ENCODE data around the gene ERRFI1. TPM values are rescaled to one million over a fixed set of nuclear protein-coding genes. Genes with fewer than 3 reads are reported as not detected.
A peak's percentile ranks its signal among the peaks of the same experiment; 100 is the strongest.

ERRFI1 gene
- total RNA-seq, 1 experiment from 2014 or later = 37.2 TPM

DNA sequence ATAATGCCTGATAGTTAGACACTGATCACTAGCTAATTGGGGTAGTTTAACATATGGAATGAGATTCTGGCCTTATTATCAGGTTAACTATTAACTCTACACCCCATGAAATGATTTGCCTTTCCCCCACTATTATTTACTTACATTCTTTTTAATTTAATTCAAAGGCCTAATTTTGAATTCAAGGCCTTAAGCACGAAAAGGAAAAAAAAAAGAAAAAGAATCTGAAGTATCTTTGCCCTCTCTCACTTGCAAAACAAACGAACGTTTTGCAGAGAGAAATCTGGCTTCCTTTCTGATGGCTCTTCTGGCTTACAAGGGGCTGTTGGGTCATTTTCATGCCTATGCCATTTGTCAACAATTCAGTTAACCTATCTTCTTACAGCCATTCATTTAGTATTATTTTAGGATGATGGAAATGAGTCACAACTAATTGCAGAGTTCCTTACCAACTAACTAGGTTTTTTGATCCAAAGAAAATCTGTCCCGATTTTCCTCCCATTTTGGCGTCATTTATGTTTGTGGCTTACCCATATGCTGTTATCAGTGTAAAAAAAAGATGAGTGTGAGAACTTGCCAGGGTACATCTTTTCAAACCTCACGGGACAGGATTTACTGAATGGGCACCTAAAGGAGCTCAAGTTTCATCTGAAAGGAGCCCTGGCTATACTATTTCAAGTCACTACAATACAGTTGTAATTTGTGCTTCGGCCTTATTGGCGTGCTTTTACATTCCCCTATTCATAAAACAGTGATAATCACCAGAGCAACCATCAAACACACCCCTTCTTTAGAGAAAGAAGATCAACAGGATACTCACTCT, 1.9 kb upstream of the ERRFI1 start:
- no peaks in the 10 kb centered on the region for H3K27me3 ChIP-seq (replicated peaks; ENCODE audit: control insufficient read depth, insufficient read depth, low read length)
- TSS peak; percentile 47 for BruUV-seq (replicated peaks)
- no peaks in the 10 kb centered on the region for H3K36me3 ChIP-seq (ENCODE audit: control insufficient read depth, insufficient read depth, low read length)
- TF ChIP-seq, protein P1, sequence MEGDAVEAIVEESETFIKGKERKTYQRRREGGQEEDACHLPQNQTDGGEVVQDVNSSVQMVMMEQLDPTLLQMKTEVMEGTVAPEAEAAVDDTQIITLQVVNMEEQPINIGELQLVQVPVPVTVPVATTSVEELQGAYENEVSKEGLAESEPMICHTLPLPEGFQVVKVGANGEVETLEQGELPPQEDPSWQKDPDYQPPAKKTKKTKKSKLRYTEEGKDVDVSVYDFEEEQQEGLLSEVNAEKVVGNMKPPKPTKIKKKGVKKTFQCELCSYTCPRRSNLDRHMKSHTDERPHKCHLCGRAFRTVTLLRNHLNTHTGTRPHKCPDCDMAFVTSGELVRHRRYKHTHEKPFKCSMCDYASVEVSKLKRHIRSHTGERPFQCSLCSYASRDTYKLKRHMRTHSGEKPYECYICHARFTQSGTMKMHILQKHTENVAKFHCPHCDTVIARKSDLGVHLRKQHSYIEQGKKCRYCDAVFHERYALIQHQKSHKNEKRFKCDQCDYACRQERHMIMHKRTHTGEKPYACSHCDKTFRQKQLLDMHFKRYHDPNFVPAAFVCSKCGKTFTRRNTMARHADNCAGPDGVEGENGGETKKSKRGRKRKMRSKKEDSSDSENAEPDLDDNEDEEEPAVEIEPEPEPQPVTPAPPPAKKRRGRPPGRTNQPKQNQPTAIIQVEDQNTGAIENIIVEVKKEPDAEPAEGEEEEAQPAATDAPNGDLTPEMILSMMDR (IDR thresholded peaks at IDR 0.05; ENCODE audit: insufficient read depth in 1 of 2, low read depth in 1 of 2, low read length in 1 of 2, severe bottlenecking in 1 of 2, unreplicated experiment in 1 of 2) = no peak
- Mint-ChIP-seq H3K27me3 (ENCODE audit: insufficient read depth, unreplicated experiment) (no peaks in the 10 kb centered on the region), H3K9me3 (ENCODE audit: unreplicated experiment) (no peaks in the 10 kb centered on the region), H3K4me1 (ENCODE audit: low read depth, unreplicated experiment) (peaks cover 24% of the 10 kb centered on the region), H3K27ac (ENCODE audit: unreplicated experiment) (peak overlapping the region; percentile 85), H3K36me3 (ENCODE audit: insufficient read depth, unreplicated experiment) (peaks cover 29% of the 10 kb centered on the region), H3K4me3 (ENCODE audit: unreplicated experiment) (peak overlapping the region; percentile 89)
- intact Hi-C loops (cut with micrococcal nuclease; ENCODE audit: unreplicated experiment) = loop anchor here (1.0 to 5.0 kb wide), 4 partner anchors 46 to 229 kb away; no protein-coding TSS in a partner anchor
- POLR2A ChIA-PET = interaction anchor here (0.5 to 1.7 kb wide), 4 partner anchors 11 to 324 kb away, joined by 3 to 5 read pairs (median 4); no protein-coding TSS in a partner anchor
- peaks cover 34% of the 10 kb centered on the region for H3K4me1 ChIP-seq
- H3K4me3 ChIP-seq (ENCODE audit: low read depth, low read length) = no peak overlapping the region; the same call in 1 of the 2 replicates
- CTCF ChIA-PET = interaction anchor here (0.6 to 3.2 kb wide), 3 partner anchors 127 to 287 kb away, joined by 3 to 17 read pairs (median 3); no protein-coding TSS in a partner anchor
- no peaks in the 10 kb centered on the region for H3K9me3 ChIP-seq
- DNase-seq = peak in 1 of 2 experiments; percentile 24

DNA sequence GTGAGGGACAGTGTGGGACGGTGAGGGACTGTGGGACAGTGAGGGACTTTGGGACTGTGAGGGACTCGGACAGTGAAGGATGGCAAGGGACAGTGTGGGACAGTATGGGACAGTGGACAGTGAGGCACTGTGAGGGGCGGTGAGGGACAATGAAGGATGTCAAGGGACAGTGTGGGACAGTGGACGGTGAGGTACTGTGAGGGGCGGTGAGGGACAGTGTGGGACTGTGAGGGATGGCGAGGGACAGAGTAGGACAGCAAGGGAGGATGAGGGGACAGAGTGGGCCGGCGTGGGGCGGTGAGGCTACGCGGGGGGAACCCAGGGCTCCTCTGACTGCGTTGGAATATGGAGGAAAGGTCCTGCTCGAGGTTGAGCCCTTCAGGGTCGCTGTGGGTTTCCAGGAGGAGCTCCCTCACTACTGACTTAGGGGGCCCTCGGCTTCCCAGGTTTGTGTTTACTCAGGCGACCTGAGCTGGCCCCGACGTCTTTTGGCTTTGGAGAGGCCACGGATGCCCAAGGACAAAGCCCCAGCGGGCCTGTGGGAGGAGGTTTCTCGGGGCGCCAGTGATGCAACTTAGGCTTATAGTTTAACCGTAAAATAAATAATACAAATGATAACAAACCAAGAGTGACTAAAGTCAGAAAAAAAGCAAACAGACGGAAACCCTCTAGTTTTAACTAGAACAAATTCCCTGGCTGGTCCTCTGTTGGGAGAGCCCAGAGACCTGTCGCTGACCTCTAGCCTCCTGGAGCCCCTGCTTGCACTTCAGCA, 1.1 kb upstream of the ERRFI1 start:
- Mint-ChIP-seq H3K27me3 (ENCODE audit: insufficient read depth, unreplicated experiment) (no peaks in the 10 kb centered on the region), H3K27ac (ENCODE audit: unreplicated experiment) (peak overlapping the region; percentile 85), H3K36me3 (ENCODE audit: insufficient read depth, unreplicated experiment) (peaks cover 29% of the 10 kb centered on the region), H3K4me3 (ENCODE audit: unreplicated experiment) (peak overlapping the region; percentile 89), H3K4me1 (ENCODE audit: low read depth, unreplicated experiment) (peaks cover 30% of the 10 kb centered on the region), H3K9me3 (ENCODE audit: unreplicated experiment) (no peaks in the 10 kb centered on the region)
- Histone ChIP-seq H3K4me3 (ENCODE audit: low read depth, low read length) (peak overlapping the region; percentile 50), H3K9me3 (no peaks in the 10 kb centered on the region), H3K27me3 (replicated peaks; ENCODE audit: control insufficient read depth, insufficient read depth, low read length) (no peaks in the 10 kb centered on the region), H3K36me3 (ENCODE audit: control insufficient read depth, insufficient read depth, low read length) (no peaks in the 10 kb centered on the region), H3K4me1 (peaks cover 42% of the 10 kb centered on the region)
- POLR2A ChIA-PET = interaction anchor here (0.5 to 1.7 kb wide), 7 partner anchors 10 to 324 kb away, joined by 3 to 11 read pairs (median 4); no protein-coding TSS in a partner anchor
- TF ChIP-seq, protein P1 (IDR thresholded peaks at IDR 0.05; ENCODE audit: insufficient read depth in 1 of 2, low read depth in 1 of 2, low read length in 1 of 2, severe bottlenecking in 1 of 2, unreplicated experiment in 1 of 2) = no peak
- BruUV-seq (replicated peaks) = no TSS peak
- peak; percentile 82 to 89 for DNase-seq
- CTCF ChIA-PET = interaction anchor here (0.6 to 3.2 kb wide), 3 partner anchors 128 to 288 kb away, joined by 3 to 17 read pairs (median 3); no protein-coding TSS in a partner anchor
- intact Hi-C loops (cut with micrococcal nuclease; ENCODE audit: unreplicated experiment) = loop anchor here (1.0 to 5.0 kb wide), 4 partner anchors 45 to 230 kb away; no protein-coding TSS in a partner anchor
